MM.1S (cell line): ENCODE data around the gene SLC24A3.

Experiments used
- CTCF ChIP-seq: fragments of 300-600 bp; sonication (generic); IDR thresholded peaks from 2 replicates; pipeline ENCODE4 v1.5.1; 2016; ENCODE audit warnings: antibody characterized with exemption, low read length, mixed read lengths
- EZH2 ChIP-seq: fragments of 300-600 bp; sonication (generic); optimal IDR thresholded peaks from 2 replicates; pipeline ENCODE3; 2017; ENCODE audit warnings: low read depth, mild to moderate bottlenecking, antibody characterized with exemption, low read length, mixed read lengths

GRCh38 chr20:19473922-19474286 is 261.5 kb downstream of the SLC24A3 start:
- no peak for TF ChIP-seq CTCF
- no peak for TF ChIP-seq EZH2
